HG02623 (cell line): Measurements from ENCODE around the gene DENND2D.

ENCODE experiments used
- ATAC-seq: cut with Tn5 transposase; IDR thresholded peaks from one replicate; pipeline ENCODE4 v1.9.1; 2021; ENCODE audit warnings: moderate library complexity; ENCODE audit not compliant: unreplicated experiment

Gene DENND2D

GRCh38 chr1:111179968-111180533 is 20.4 kb downstream of the DENND2D start:
- ATAC-seq, result no peak

DNA sequence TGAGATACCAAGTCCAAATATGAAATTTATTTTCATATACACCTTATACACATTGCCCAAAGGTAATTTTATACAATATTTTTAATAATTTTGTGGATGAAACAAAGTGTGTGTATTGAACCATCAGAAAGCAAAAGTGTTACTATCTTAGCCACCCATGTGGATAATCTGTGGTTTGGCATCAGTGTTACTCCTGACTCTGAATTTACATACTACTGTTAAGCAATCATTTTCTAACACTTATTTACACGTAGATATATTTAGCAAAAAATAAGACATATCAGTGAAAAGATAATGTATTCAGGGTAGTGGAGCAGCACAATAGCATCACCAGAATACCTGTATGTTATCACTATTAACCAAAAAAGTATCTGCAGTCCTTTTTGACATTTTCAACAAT is 23.8 kb downstream of the DENND2D start:
- peak; percentile 55 for ATAC-seq

GRCh38 chr1:111175349-111175748 is 25.1 kb downstream of the DENND2D start:
- ATAC-seq, result no peak

DNA sequence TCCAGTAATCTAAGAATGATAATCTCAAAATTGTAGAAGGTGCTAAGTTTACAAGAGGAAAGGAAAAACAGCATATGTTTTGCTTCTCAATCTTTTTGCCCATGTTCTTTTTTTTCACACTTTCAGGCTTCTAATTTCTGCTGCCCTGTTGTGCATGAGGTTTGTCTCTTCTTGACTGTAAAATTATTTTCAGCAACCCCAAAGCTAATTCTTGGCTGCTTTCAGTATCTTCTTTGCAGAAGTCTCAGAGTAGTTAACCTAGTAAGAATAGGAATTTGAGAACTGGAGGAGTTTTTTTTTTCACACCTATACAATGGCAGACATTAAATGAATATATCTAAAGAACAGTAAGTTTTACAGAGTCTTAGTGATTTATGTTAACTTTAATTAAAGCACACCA is 26.4 kb downstream of the DENND2D start:
- ATAC-seq, result no peak

DNA sequence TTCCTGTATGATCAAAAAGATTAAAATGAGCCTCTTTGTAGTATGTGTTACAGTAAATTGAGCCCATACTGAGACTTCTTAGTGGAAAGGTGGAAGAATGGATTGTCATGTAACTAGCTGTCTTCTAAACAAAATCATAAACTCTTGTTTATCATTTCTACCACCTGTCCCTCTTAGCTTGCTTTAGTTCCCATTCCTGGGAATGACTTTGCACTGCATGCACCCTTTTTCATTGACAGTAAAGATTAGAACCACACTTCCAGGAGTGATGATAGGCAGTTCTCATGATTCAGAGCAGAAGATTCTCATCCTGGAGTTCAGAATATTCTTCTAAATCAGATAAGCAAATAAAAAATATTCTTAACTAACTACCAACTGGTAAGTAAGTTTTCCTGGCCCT is 28.0 kb downstream of the DENND2D start:
- ATAC-seq, result no peak

- no peak for ATAC-seq
These were observed 36.3 kb downstream of the DENND2D start for GRCh38 chr1:111164151-111164550.

DNA sequence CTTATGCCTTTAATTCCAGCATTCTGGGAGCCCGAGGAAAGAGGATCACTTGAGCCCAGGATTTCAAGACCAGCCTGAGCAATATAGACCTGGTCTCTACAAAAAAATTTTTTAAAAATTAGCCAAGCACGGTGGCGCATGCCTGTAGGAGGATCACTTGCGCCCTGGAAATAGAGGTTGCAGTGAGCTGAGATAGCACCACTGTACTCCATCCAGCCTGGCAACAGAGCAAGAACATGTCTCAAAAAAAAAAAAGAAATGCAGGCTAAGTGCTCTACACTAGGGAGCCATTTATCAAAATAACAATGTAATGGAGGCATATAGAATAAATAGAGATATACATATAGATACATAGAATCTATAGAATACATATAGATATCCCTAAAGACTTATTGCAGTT is 37.1 kb downstream of the DENND2D start:
- no peak for ATAC-seq

GRCh38 chr1:111162488-111162880 is 38.0 kb downstream of the DENND2D start:
- ATAC-seq, result no peak

DNA sequence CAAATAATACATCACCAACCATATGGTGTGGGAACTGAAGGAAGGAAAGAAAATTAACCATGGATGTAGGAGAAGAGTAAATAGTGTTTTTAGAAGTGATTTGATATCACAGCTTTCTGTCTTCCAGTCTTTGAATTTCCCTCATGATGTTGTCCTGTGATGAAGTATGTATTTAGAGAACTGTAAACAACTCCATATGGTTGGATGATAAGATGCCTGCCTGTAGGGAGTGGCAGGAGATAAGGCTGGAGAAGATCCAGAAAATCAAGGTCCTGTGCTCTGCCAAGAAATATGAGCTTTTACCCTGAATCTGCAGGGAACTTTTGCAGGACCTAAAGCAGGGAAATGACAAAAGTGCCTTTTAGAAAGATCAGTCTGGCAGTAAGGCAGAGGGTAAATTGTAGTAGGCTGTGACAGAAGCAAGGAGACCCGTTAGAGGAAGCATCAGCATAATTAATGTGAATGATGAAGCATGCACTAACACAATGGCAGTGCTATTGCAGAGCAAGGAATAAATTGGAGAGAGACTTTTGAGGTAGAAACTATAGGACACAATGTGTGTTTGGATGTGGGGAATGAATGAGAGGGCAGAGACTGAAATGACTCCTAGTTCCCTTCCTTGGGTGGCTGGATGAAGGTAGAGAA is 38.5 kb downstream of the DENND2D start:
- no peak for ATAC-seq

DNA sequence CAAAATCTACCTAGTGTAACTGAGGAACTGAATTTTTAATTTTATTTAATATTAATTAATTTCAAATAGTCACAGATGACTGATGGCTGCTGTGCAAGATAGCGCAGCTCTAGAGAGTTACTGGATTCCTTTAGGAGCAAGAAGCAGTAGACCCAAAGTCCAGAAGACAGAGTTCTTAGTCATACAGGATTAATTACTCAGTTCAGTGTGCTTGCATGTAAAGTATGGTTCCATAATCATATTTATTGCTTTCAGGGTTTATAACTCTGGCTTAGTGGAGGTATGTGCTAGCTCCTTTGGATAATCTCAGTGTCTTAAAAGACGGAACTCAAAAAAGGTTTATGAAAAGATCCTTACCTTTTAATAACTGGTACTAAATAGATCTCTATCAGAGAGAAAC is 43.0 kb downstream of the DENND2D start:
- ATAC-seq, result no peak

GRCh38 chr1:111154021-111154999 is 46.1 kb downstream of the DENND2D start:
- no peak for ATAC-seq

DNA sequence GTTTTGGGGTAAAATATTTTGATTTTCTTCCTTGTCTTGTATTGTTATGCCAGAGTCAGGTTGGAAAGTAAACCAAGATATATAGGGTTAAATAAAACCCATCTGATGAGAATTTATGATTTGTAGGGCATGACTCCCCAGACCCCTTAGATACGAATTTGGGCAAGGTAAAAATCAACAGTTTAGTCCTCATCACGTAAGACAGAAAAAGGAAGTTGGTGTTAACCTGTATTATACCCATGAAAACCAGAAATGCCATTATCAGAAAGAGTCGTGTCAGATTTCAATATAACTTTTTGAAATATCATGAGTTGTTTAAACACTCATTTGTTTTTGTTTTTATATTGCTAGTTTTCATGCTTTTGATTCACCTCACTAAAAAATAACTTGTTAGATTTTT is 48.6 kb downstream of the DENND2D start:
- no peak for ATAC-seq

- ATAC-seq, result no peak
These were observed 52.0 kb downstream of the DENND2D start for GRCh38 chr1:111148376-111148881.

DNA sequence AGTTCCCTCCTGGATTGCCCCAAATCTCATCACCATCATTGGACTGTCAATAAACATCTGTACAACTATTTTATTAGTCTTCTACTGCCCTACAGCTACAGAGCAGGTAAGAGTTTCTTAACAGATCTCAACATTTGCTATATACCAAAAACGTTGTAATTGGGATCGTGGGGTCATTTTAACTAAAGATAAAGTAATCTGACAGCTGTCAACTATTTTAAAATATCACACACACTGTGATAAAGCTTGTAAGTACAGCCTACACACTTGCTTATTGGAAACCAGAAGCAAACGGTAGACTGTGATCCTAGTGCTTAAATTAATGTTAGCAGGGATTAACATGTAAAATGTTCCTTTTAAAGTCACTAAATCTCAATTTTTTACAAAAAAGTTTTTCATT is 52.5 kb downstream of the DENND2D start:
- no peak for ATAC-seq

- ATAC-seq, result no peak
These were observed 54.3 kb downstream of the DENND2D start for GRCh38 chr1:111145963-111146768.

DNA sequence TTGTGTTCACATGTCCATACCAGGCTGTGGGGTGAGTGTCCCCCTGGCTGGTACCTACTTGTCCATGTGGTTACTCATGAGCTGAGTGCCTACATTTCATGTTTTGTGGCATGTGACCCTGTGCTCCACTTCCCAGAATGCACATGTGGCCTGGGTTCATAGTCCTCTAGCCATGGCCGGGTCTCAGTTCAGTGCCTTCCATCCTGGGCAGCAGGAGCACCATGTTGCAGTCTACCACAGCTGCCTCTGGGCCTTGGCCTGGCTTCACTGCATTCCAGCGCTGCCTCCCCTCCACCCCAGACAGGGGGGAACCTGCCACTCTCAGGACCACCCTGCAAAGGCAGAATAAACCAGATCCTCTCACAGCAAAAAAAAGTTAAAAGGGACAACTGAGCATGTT is 54.9 kb downstream of the DENND2D start:
- ATAC-seq, result no peak

DNA sequence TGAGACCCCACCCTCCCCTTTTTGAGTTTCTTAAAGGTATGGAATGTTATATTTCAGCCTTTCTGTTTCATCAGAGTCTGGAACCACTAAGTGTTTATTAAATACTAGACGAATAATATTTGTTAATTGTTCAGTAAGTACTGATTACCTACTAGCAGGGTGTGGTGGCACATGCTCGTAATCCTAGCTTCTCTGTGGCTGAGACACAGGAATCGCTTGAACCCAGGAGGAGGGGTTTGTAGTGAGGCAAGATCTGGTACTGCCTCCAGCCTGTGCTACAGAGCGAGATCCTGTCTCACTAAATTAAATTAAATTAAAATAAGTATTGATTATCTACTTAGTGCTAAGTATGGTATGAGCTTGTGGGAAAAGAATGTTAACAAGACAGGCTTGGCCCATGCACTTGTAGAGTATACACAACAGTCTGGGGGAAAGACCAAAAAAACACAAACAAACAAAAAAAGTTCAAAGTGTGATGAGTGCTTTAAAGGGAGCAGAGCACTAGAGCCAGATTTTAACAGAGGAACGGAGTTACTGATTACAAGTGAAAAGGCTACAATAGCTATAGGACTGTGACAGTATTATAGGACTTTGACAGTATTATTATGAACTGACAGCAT is 58.0 kb downstream of the DENND2D start:
- ATAC-seq, result no peak

DNA sequence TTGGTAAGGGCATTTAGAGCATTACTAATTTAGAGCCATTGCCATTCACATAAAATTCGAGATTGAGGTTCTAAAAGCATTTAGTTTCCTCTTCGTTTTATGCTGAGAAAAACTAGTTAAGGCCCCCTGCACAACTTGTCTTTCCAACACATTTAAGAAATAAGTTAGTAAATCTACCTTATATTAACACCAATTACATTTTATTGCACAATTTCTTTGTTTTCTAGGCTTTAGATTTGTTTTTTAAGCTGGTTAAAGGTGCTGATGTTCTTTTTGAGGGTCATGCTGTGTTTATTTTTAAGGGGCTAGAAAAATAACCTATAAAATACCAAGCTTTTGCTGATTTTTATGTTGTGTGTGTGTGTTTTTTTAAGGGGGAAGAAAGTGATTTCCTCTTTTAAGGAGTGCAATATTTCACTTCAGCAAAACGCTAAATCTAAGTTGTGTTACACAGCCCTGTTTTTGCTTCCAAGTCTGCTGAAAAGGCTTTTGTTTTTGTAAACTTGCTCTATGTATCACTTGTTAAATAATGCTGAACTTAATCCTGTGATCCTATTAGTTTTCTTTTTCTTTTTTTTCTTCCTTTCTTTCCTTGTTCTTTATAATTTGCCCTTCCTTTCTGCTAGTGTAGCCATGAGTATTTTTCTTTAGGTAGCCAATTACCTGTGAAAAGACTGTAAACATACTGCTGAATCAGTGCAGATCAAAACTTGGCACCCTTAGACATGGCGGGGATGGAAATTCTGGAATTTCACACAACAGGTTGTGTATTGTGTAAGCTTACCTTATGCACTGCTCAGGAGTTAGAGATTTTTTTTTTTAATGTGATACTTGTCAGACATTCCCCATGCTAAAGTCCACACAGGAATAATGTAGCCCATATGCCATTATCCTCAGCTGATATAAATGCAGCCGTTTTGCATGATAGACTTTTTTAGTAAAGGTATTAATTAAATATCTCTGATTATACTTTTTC is 58.9 kb downstream of the DENND2D start:
- no peak for ATAC-seq

DNA sequence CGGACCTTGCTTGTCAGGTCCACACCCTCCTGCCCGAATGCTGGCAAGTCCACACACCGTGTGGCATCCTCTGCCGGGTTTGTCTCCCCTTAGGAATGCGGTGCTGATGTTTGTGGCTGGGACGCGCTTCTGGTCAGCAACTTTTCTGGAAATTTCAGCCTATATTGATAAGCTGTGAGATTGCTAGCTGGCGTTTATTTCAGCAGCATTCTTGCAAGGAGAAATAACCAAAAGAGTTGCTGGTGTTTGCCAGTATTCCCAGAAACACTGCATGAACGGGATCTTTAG is 59.8 kb downstream of the DENND2D start:
- ATAC-seq, result no peak
